Measurements from ENCODE around the gene ZNRF2.

ZNRF2 gene

DNA sequence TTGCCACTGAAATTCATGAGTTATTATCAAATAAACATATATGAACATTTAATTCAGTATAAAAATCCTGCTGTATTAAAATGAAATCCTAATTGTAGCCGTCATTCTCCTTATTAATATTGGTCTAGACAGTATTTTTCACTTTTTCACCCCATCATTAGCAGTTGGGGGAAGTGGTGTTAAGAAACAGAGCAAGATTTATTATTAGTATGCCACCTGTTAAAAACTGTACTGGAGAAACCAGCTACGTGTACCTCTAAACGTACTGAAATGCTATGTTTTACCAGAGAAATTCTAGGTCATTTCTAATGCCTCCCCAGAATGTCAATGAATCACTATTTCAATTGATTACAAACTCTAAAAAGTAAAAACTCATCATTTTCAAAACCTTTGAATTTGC lies 9.8 kb upstream of the ZNRF2 start:
- no peak overlapping the region for H3K18ac ChIP-seq (ENCODE audit: low read length)
- H3K27ac ChIP-seq (replicated peaks; ENCODE audit: low read length): no peak overlapping the region
- no peak overlapping the region for H2BK15ac ChIP-seq (ENCODE audit: low read length)
- H3K36me3 ChIP-seq (replicated peaks in 1 of 2; ENCODE audit: control insufficient read depth in 2 of 2, insufficient read depth in 2 of 2, low read length in 2 of 2): no peaks in the 10 kb centered on the region
- no peak overlapping the region for H3K4me3 ChIP-seq (ENCODE audit: low read length in 2 of 2)
- H4K91ac ChIP-seq (ENCODE audit: low read depth, low read length, poor library complexity): no peak overlapping the region
- no peak overlapping the region for H3K4me2 ChIP-seq (ENCODE audit: insufficient read depth, low read length, poor library complexity, severe bottlenecking)
- no peaks in the 10 kb centered on the region for H3K79me1 ChIP-seq (ENCODE audit: low read depth, low read length)
- WGBS, 2 donors (ENCODE audit: extremely low coverage in 2 of 2, insufficient read length in 2 of 2, insufficient replicate concordance in 1 of 2): no CpG with 5 or more reads among the region's 3 CpGs
- no peak overlapping the region for H2BK12ac ChIP-seq (ENCODE audit: low read length)
- no peaks in the 10 kb centered on the region for H3K4me1 ChIP-seq (ENCODE audit: control insufficient read depth in 2 of 2, insufficient read depth in 1 of 2, low read depth in 1 of 2, low read length in 2 of 2)
- H3K23ac ChIP-seq (ENCODE audit: low read depth, low read length, poor library complexity): no peak overlapping the region
- no peak overlapping the region for H3K4ac ChIP-seq (ENCODE audit: low read length)
- no peak overlapping the region for H2BK5ac ChIP-seq (ENCODE audit: low read length)
- no peak overlapping the region for H3K9ac ChIP-seq (ENCODE audit: low read depth, low read length, poor library complexity)
- H2AK5ac ChIP-seq (ENCODE audit: low read depth, low read length): no peak overlapping the region
- no peak overlapping the region for H4K8ac ChIP-seq (ENCODE audit: low read depth, low read length)
- no peak overlapping the region for H2AFZ ChIP-seq (ENCODE audit: low read length)
- H3K9me3 ChIP-seq (replicated peaks in 1 of 2; ENCODE audit: control insufficient read depth in 2 of 2, insufficient read depth in 1 of 2, low read depth in 1 of 2, low read length in 2 of 2): no peaks in the 10 kb centered on the region
- no peak overlapping the region for H3K14ac ChIP-seq (ENCODE audit: low read length)
- DNase-seq (ENCODE audit: low spot score): no peak
- H3K27me3 ChIP-seq (ENCODE audit: control insufficient read depth in 3 of 3, insufficient read depth in 3 of 3, low read depth in 1 of 3, low read length in 3 of 3): peaks cover 0 to 46% (median 2%) of the 10 kb centered on the region in 3 experiments
- no peak overlapping the region for H2BK120ac ChIP-seq (ENCODE audit: low read depth, low read length)

DNA sequence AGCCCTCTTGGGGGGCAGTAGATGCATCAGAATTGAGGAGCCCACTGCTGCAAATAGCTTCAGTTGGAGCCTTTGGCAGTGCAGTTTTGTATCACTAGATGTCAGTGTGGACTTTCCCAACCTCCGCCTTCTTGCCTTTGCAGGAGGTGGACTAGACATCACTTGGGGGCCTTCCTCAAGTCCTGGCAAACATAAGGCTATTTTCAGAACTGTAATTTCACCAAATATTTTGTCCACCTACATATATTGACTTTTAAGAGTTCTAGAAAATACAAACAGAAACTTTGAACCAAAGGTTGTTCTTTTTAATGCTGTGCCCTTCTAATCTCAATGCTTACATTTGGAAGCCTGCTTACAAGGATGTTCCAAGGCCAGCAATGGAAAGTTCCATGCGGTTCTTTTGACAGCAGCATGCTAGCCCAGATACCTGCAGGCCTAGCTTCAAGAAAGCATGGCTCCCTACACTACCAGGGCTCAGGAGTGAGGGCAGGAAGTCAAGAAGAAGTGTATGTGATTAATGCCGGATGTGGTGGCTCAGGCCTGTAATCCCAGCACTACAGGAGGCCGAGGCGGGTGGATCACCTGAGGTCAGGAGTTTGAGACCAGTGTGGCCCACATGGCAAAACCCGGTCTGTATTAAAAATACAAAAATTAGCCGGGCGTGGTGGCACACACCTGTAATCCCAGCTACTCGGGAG lies 8.0 kb upstream of the ZNRF2 start:
- Histone ChIP-seq H3K23ac (ENCODE audit: low read depth, low read length, poor library complexity) (no peak overlapping the region), H3K9ac (ENCODE audit: low read depth, low read length, poor library complexity) (no peak overlapping the region), H3K18ac (ENCODE audit: low read length) (no peak overlapping the region), H3K4me3 (ENCODE audit: low read length in 2 of 2) (no peak overlapping the region), H2BK5ac (ENCODE audit: low read length) (no peak overlapping the region), H3K4ac (ENCODE audit: low read length) (no peak overlapping the region), H3K14ac (ENCODE audit: low read length) (no peak overlapping the region), H3K27me3 (ENCODE audit: control insufficient read depth in 3 of 3, insufficient read depth in 3 of 3, low read depth in 1 of 3, low read length in 3 of 3) (peaks cover 0 to 48% (median 2%) of the 10 kb centered on the region in 3 experiments), H3K9me3 (replicated peaks in 1 of 2; ENCODE audit: control insufficient read depth in 2 of 2, insufficient read depth in 1 of 2, low read depth in 1 of 2, low read length in 2 of 2) (no peaks in the 10 kb centered on the region), H2BK15ac (ENCODE audit: low read length) (no peak overlapping the region), H3K4me1 (ENCODE audit: control insufficient read depth in 2 of 2, insufficient read depth in 1 of 2, low read depth in 1 of 2, low read length in 2 of 2) (no peaks in the 10 kb centered on the region), H3K27ac (replicated peaks; ENCODE audit: low read length) (no peak overlapping the region), H2AK5ac (ENCODE audit: low read depth, low read length) (no peak overlapping the region), H4K8ac (ENCODE audit: low read depth, low read length) (no peak overlapping the region), H4K91ac (ENCODE audit: low read depth, low read length, poor library complexity) (no peak overlapping the region), H2BK120ac (ENCODE audit: low read depth, low read length) (no peak overlapping the region), H3K4me2 (ENCODE audit: insufficient read depth, low read length, poor library complexity, severe bottlenecking) (no peak overlapping the region), H2BK12ac (ENCODE audit: low read length) (no peak overlapping the region), H3K36me3 (replicated peaks in 1 of 2; ENCODE audit: control insufficient read depth in 2 of 2, insufficient read depth in 2 of 2, low read length in 2 of 2) (no peaks in the 10 kb centered on the region), H2AFZ (ENCODE audit: low read length) (no peak overlapping the region), H3K79me1 (ENCODE audit: low read depth, low read length) (no peaks in the 10 kb centered on the region)
- WGBS, 2 donors (ENCODE audit: extremely low coverage in 2 of 2, insufficient read length in 2 of 2, insufficient replicate concordance in 1 of 2): no CpG with 5 or more reads among the region's 9 CpGs
- DNase-seq (ENCODE audit: low spot score): peak; percentile 39

DNA sequence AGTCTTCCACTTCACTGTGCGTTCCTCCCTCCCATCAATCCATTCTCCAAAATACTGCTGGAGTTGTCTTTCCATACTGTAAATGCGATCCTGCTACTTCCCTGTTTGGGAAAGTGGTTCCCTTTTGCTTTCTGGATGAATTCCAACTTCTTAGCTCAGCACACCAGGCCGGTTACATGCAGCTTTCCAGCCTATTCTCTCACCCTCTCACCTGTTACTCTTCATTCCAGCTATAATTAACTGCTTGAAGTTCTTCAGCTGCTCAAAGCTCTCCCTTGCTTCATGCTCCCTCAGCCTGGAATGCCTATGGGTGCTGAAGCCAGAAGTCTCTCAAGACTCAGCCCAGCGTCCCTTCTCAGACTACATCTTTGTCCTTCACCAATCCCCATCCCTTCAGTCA lies 6.0 kb upstream of the ZNRF2 start:
- no CpG with 5 or more reads among the region's 4 CpGs for WGBS, 2 donors (ENCODE audit: extremely low coverage in 2 of 2, insufficient read length in 2 of 2, insufficient replicate concordance in 1 of 2)
- Histone ChIP-seq H4K91ac (ENCODE audit: low read depth, low read length, poor library complexity) (no peak overlapping the region), H3K79me1 (ENCODE audit: low read depth, low read length) (no peaks in the 10 kb centered on the region), H2BK15ac (ENCODE audit: low read length) (no peak overlapping the region), H3K9ac (ENCODE audit: low read depth, low read length, poor library complexity) (no peak overlapping the region), H2AFZ (ENCODE audit: low read length) (no peak overlapping the region), H3K9me3 (replicated peaks in 1 of 2; ENCODE audit: control insufficient read depth in 2 of 2, insufficient read depth in 1 of 2, low read depth in 1 of 2, low read length in 2 of 2) (no peaks in the 10 kb centered on the region), H2BK12ac (ENCODE audit: low read length) (no peak overlapping the region), H3K4me1 (ENCODE audit: control insufficient read depth in 2 of 2, insufficient read depth in 1 of 2, low read depth in 1 of 2, low read length in 2 of 2) (no peaks in the 10 kb centered on the region), H3K4me3 (ENCODE audit: low read length in 2 of 2) (no peak overlapping the region), H3K14ac (ENCODE audit: low read length) (no peak overlapping the region), H2BK5ac (ENCODE audit: low read length) (no peak overlapping the region), H3K4ac (ENCODE audit: low read length) (no peak overlapping the region), H3K18ac (ENCODE audit: low read length) (no peak overlapping the region), H2BK120ac (ENCODE audit: low read depth, low read length) (no peak overlapping the region), H3K27ac (replicated peaks; ENCODE audit: low read length) (no peak overlapping the region), H4K8ac (ENCODE audit: low read depth, low read length) (no peak overlapping the region), H3K4me2 (ENCODE audit: insufficient read depth, low read length, poor library complexity, severe bottlenecking) (no peak overlapping the region), H3K27me3 (ENCODE audit: control insufficient read depth in 3 of 3, insufficient read depth in 3 of 3, low read depth in 1 of 3, low read length in 3 of 3) (peaks cover 0 to 55% (median 0%) of the 10 kb centered on the region in 3 experiments), H3K36me3 (replicated peaks in 1 of 2; ENCODE audit: control insufficient read depth in 2 of 2, insufficient read depth in 2 of 2, low read length in 2 of 2) (no peaks in the 10 kb centered on the region), H3K23ac (ENCODE audit: low read depth, low read length, poor library complexity) (no peak overlapping the region), H2AK5ac (ENCODE audit: low read depth, low read length) (no peak overlapping the region)
- DNase-seq (ENCODE audit: low spot score): no peak

DNA sequence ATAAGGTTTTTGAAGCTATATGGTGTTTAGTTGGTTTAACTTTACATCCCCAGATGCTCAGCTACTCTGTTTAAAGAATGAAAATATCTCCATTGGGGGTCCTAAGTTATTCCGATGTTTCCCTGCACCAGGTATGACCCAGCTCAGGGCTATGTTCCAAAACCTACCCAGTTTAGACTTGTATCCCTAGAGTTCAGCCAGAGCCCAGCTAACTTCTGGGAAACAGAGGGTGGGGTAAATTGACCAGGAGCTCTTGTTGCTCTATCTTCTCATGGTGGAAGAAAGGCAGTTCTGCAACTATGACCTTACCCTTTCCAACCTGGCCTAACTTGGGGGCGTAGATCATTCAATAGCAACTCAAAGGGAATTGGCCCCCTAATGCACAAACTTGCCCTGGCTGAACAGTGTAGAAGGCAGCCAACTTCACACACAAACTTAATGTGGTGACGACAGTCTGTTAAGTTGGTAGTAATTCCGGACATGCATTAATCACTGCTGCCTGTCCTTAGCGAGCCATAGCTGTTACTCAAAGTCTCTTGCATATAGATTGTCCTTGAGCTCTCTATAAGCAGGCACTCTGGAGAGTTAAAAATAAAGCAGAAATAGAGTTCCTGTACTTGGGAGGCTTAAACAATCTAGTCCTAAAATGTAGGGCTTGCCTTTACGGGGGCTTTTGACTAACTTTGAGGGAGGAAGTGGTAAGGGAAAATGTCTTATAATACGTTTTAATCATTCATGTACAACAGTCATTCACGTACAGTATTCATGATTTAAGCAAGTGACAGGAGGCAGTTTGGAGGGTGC lies 5.3 kb upstream of the ZNRF2 start:
- H3K36me3 ChIP-seq (replicated peaks in 1 of 2; ENCODE audit: control insufficient read depth in 2 of 2, insufficient read depth in 2 of 2, low read length in 2 of 2): no peaks in the 10 kb centered on the region
- DNase-seq (ENCODE audit: low spot score): no peak
- no peak overlapping the region for H3K4ac ChIP-seq (ENCODE audit: low read length)
- no peak overlapping the region for H2AK5ac ChIP-seq (ENCODE audit: low read depth, low read length)
- H3K4me2 ChIP-seq (ENCODE audit: insufficient read depth, low read length, poor library complexity, severe bottlenecking): no peak overlapping the region
- no peak overlapping the region for H3K4me3 ChIP-seq (ENCODE audit: low read length in 2 of 2)
- H3K18ac ChIP-seq (ENCODE audit: low read length): no peak overlapping the region
- H4K91ac ChIP-seq (ENCODE audit: low read depth, low read length, poor library complexity): no peak overlapping the region
- H2AFZ ChIP-seq (ENCODE audit: low read length): no peak overlapping the region
- WGBS, 2 donors (ENCODE audit: extremely low coverage in 2 of 2, insufficient read length in 2 of 2, insufficient replicate concordance in 1 of 2): no CpG with 5 or more reads among the region's 8 CpGs
- H2BK12ac ChIP-seq (ENCODE audit: low read length): no peak overlapping the region
- no peak overlapping the region for H2BK120ac ChIP-seq (ENCODE audit: low read depth, low read length)
- H3K14ac ChIP-seq (ENCODE audit: low read length): no peak overlapping the region
- H3K9me3 ChIP-seq (replicated peaks in 1 of 2; ENCODE audit: control insufficient read depth in 2 of 2, insufficient read depth in 1 of 2, low read depth in 1 of 2, low read length in 2 of 2): no peaks in the 10 kb centered on the region
- no peak overlapping the region for H4K8ac ChIP-seq (ENCODE audit: low read depth, low read length)
- no peak overlapping the region for H3K23ac ChIP-seq (ENCODE audit: low read depth, low read length, poor library complexity)
- peaks cover 0 to 48% (median 0%) of the 10 kb centered on the region in 3 experiments for H3K27me3 ChIP-seq (ENCODE audit: control insufficient read depth in 3 of 3, insufficient read depth in 3 of 3, low read depth in 1 of 3, low read length in 3 of 3)
- no peak overlapping the region for H3K9ac ChIP-seq (ENCODE audit: low read depth, low read length, poor library complexity)
- no peak overlapping the region for H2BK15ac ChIP-seq (ENCODE audit: low read length)
- H3K4me1 ChIP-seq (ENCODE audit: control insufficient read depth in 2 of 2, insufficient read depth in 1 of 2, low read depth in 1 of 2, low read length in 2 of 2): peaks cover 0 to 2% of the 10 kb centered on the region in 2 donors
- no peak overlapping the region for H3K27ac ChIP-seq (replicated peaks; ENCODE audit: low read length)
- H3K79me1 ChIP-seq (ENCODE audit: low read depth, low read length): no peaks in the 10 kb centered on the region
- no peak overlapping the region for H2BK5ac ChIP-seq (ENCODE audit: low read length)
